Natural killer cell (primary cell): ENCODE measurements around the gene PNMA6E. TPM values are rescaled to one million over a fixed set of nuclear protein-coding genes. Genes with fewer than 3 reads are reported as not detected.

ENCODE experiments used
- ATAC-seq, 3 donors: fragments of 150-1000 bp in 2 of 3; fragments of 200-7000 bp in 1 of 3; cut with Tn5 transposase; 1 replicate in 1 of 3; 2 replicates in 2 of 3; pipeline ENCODE4 v1.10.0; 2021; ENCODE audit warnings: mild to moderate bottlenecking in 2 of 3, moderate library complexity in 2 of 3
- DNase-seq, 2 donors: peaks; one replicate each; pipeline versions ENCODE4 v3.0.0 to v3.0.0-alpha.2; 2013 to 2021; ENCODE audit warnings: mixed read lengths in 1 of 2
- H3K27ac ChIP-seq: one replicate; pipeline ENCODE4 v1.5.1; 2013; ENCODE audit warnings: mild to moderate bottlenecking, low read length
- H3K27me3 ChIP-seq: one replicate; pipeline ENCODE4 v1.6.1; 2013; ENCODE audit warnings: low read length; ENCODE audit not compliant: control insufficient read depth, insufficient read depth
- H3K36me3 ChIP-seq: one replicate; pipeline ENCODE4 v1.6.1; 2013; ENCODE audit warnings: low read length; ENCODE audit not compliant: control insufficient read depth, insufficient read depth
- H3K4me1 ChIP-seq: one replicate; pipeline ENCODE4 v1.6.1; 2013; ENCODE audit warnings: low read length; ENCODE audit not compliant: control insufficient read depth, insufficient read depth
- H3K4me3 ChIP-seq: one replicate; pipeline ENCODE4 v1.5.1; 2013; ENCODE audit warnings: low read length
- H3K9me3 ChIP-seq: one replicate; pipeline ENCODE4 v1.6.1; 2013; ENCODE audit warnings: low read length; ENCODE audit not compliant: control insufficient read depth, insufficient read depth
- H3K27ac Mint-ChIP-seq, 2 donors: one replicate each; pipeline ENCODE4 v1.8.0; 2022; ENCODE audit warnings: mild to moderate bottlenecking in 2 of 2, mixed read lengths in 2 of 2, moderate library complexity in 1 of 2
- H3K27me3 Mint-ChIP-seq, 2 donors: one replicate each; pipeline ENCODE4 v1.8.0; 2022; ENCODE audit warnings: low read depth in 2 of 2, mixed read lengths in 2 of 2
- H3K36me3 Mint-ChIP-seq: one replicate; pipeline ENCODE4 v1.8.0; 2022; ENCODE audit warnings: mixed read lengths
- H3K4me1 Mint-ChIP-seq, 2 donors: one replicate each; pipeline ENCODE4 v1.8.0; 2022; ENCODE audit warnings: mixed read lengths in 2 of 2
- H3K4me3 Mint-ChIP-seq: one replicate; pipeline ENCODE4 v1.8.0; 2022; ENCODE audit warnings: mild to moderate bottlenecking, moderate library complexity, mixed read lengths
- H3K9me3 Mint-ChIP-seq, 2 donors: one replicate each; pipeline ENCODE4 v1.8.0; 2022; ENCODE audit warnings: mixed read lengths in 2 of 2
- CTCF ChIP-seq: fragments of 200-600 bp; IDR thresholded peaks from one replicate; pipeline ENCODE4 v1.8.0; 2022; ENCODE audit warnings: antibody characterized with exemption
- WGBS: methylation state at CpG from one replicate; pipeline ENCODE4 v1.1.7; 2013; ENCODE audit warnings: missing lambda C conversion rate; ENCODE audit not compliant: insufficient coverage; 5-methylcytosine and 5-hydroxymethylcytosine counted together
- intact Hi-C: fragments of 100-400 bp; cut with micrococcal nuclease; formaldehyde crosslinking; loops from one replicate; pipeline ENCODE4 v1.14.2; 2022
- total RNA-seq, 4 donors: library from RNA; stranded (reverse); fragments of 120-200 nt in 1 of 4; gene quantifications; one replicate each; pipeline versions ENCODE4 v1.2.3 to v1.2.4, GENCODE V29; 2013 to 2022

Gene PNMA6E
- total RNA-seq, 3 donors from 2014 or later (not counting 1 experiment from before 2014, with no cell fraction given), result not detected

- Histone ChIP-seq H3K9me3 (no peaks in the 10 kb centered on the region), H3K4me3 (no peak overlapping the region), H3K36me3 (peaks cover 26% of the 10 kb centered on the region), H3K27me3 (no peaks in the 10 kb centered on the region), H3K27ac (no peak overlapping the region), H3K4me1 (no peaks in the 10 kb centered on the region)
- H3K27me3 Mint-ChIP-seq, result no peaks in the 10 kb centered on the region
- no peaks in the 10 kb centered on the region for H3K36me3 Mint-ChIP-seq
- H3K4me1 Mint-ChIP-seq, result peaks cover 5 to 13% of the 10 kb centered on the region in 2 donors
- ATAC-seq (no peak), DNase-seq (no peak)
- intact Hi-C loops, result no loop called here
- H3K27ac Mint-ChIP-seq, result no peak overlapping the region
- TF ChIP-seq CTCF, result no peak
- 88% methylated on average over 8 of the region's 8 CpGs for WGBS
- no peak overlapping the region for H3K4me3 Mint-ChIP-seq
- H3K9me3 Mint-ChIP-seq, result no peaks in the 10 kb centered on the region
Observed at GRCh38 chrX:153348421-153348820, 52.7 kb downstream of the PNMA6E start.

GRCh38 chrX:153347530-153347929 lies 53.6 kb downstream of the PNMA6E start:
- H3K9me3 ChIP-seq, result no peaks in the 10 kb centered on the region
- Mint-ChIP-seq H3K4me1 (peaks cover 5 to 18% of the 10 kb centered on the region in 2 donors), H3K9me3 (no peaks in the 10 kb centered on the region), H3K27me3 (no peaks in the 10 kb centered on the region), H3K27ac (no peak overlapping the region), H3K36me3 (no peaks in the 10 kb centered on the region), H3K4me3 (no peak overlapping the region)
- no peak overlapping the region for H3K4me3 ChIP-seq
- H3K36me3 ChIP-seq, result peaks cover 26% of the 10 kb centered on the region
- 98% methylated on average over 38 of the region's 38 CpGs for WGBS
- TF ChIP-seq CTCF, result no peak
- H3K27ac ChIP-seq, result no peak overlapping the region
- DNase-seq (no peak), ATAC-seq (no peak)
- no peaks in the 10 kb centered on the region for H3K27me3 ChIP-seq
- intact Hi-C loops, result no loop called here
- H3K4me1 ChIP-seq, result no peaks in the 10 kb centered on the region

Other genes starting within 250 kb of the PNMA6E start
- gene MAGEA1, start 222.1 kb downstream of the PNMA6E start, total RNA-seq, result not detected
- gene PNMA6F, start 79.6 kb downstream of the PNMA6E start, total RNA-seq, result not detected
- 10 to 100 TPM in 2 of 3 donors, 1 to 10 TPM in 1; 9.1 to 17.4 (median 17.3) TPM for gene ZNF275, start 67.2 kb downstream of the PNMA6E start, total RNA-seq
- gene ZFP92, start 10.1 kb upstream of the PNMA6E start, total RNA-seq, result 1 to 10 TPM; 1.6 to 3.3 (median 2.9) TPM
- gene TREX2, start 44.7 kb upstream of the PNMA6E start, total RNA-seq, result 1 to 10 TPM; 1.6 to 3.4 (median 3.1) TPM
- gene HAUS7, start 69.2 kb upstream of the PNMA6E start, total RNA-seq, result 10 to 100 TPM; 27.4 to 33.1 (median 31.9) TPM
- not detected for gene BGN, start 93.6 kb upstream of the PNMA6E start, total RNA-seq
- not detected for gene ATP2B3, start 116.3 kb upstream of the PNMA6E start, total RNA-seq
- 10 to 100 TPM in 2 of 3 donors, 1 to 10 TPM in 1; 9.0 to 17.2 (median 12.5) TPM for gene CCNQ, start 197.8 kb upstream of the PNMA6E start, total RNA-seq
- not detected for gene DUSP9, start 245.9 kb upstream of the PNMA6E start, total RNA-seq